GM23338 (cell line): Measurements from ENCODE around the gene CTDSP1. TPM values are rescaled to one million over a fixed set of nuclear protein-coding genes. Genes with fewer than 3 reads are reported as not detected.

Source experiments
- ATAC-seq: fragments of 200-7000 bp; cut with Tn5 transposase; 3 replicates; pipeline ENCODE4 v1.9.1; 2020
- DNase-seq: peaks from one replicate; pipeline ENCODE4 v3.0.0-alpha.2; 2015; ENCODE audit warnings: low spot score
- H2AFZ ChIP-seq: fragments of 200-600 bp; sonication (generic); 2 replicates; pipeline ENCODE4 v1.8.0; 2016; ENCODE audit warnings: antibody characterized with exemption, mild to moderate bottlenecking, moderate library complexity
- H3F3A ChIP-seq: fragments of 200-600 bp; sonication (generic); replicated peaks from 2 replicates; pipeline ENCODE4 v1.8.0; 2017; ENCODE audit warnings: antibody characterized with exemption, mixed run types, low read depth
- H3K27ac ChIP-seq: fragments of 200-600 bp; sonication (generic); 2 replicates; pipeline ENCODE4 v1.6.1; 2016; ENCODE audit warnings: low read depth
- H3K27me3 ChIP-seq: fragments of 200-600 bp; sonication (generic); 2 replicates; pipeline ENCODE4 v1.8.0; 2016; ENCODE audit warnings: mild to moderate bottlenecking, mixed run types, moderate library complexity; ENCODE audit not compliant: insufficient read depth
- H3K36me3 ChIP-seq: fragments of 200-600 bp; sonication (generic); 2 replicates; pipeline ENCODE4 v1.8.0; 2016; ENCODE audit warnings: mild to moderate bottlenecking; ENCODE audit not compliant: insufficient read depth
- H3K4me1 ChIP-seq: fragments of 200-600 bp; sonication (generic); 2 replicates; pipeline ENCODE4 v1.8.0; 2016; ENCODE audit warnings: mild to moderate bottlenecking, moderate library complexity; ENCODE audit not compliant: insufficient read depth
- H3K4me2 ChIP-seq: fragments of 200-600 bp; sonication (generic); 2 replicates; pipeline ENCODE4 v1.7.1; 2017; ENCODE audit warnings: mixed run types
- H3K4me3 ChIP-seq: fragments of 200-600 bp; sonication (generic); 2 replicates; pipeline ENCODE4 v1.6.1; 2016; ENCODE audit warnings: mixed run types
- H3K79me2 ChIP-seq: fragments of 200-600 bp; sonication (generic); replicated peaks from 2 replicates; pipeline ENCODE4 v1.8.0; 2017; ENCODE audit warnings: mild to moderate bottlenecking; ENCODE audit not compliant: insufficient read depth
- H3K9me2 ChIP-seq: fragments of 200-600 bp; sonication (generic); 2 replicates; pipeline ENCODE4 v1.8.0; 2017; ENCODE audit not compliant: insufficient read depth
- H4K20me1 ChIP-seq: fragments of 200-600 bp; sonication (generic); replicated peaks from 2 replicates; pipeline ENCODE4 v1.8.0; 2017; ENCODE audit warnings: mild to moderate bottlenecking; ENCODE audit not compliant: insufficient read depth
- H3K27ac Mint-ChIP-seq: 2 replicates; pipeline ENCODE4 v1.8.0; 2020; ENCODE audit warnings: inconsistent platforms, mild to moderate bottlenecking, moderate library complexity, mixed read lengths
- H3K27me3 Mint-ChIP-seq: 3 replicates; pipeline ENCODE4 v1.8.0; 2022; ENCODE audit warnings: low read depth, mild to moderate bottlenecking, moderate library complexity, mixed read lengths, inconsistent platforms; ENCODE audit not compliant: insufficient read depth, poor library complexity
- H3K36me3 Mint-ChIP-seq: 3 replicates; pipeline ENCODE4 v1.8.0; 2021; ENCODE audit warnings: low read depth, mild to moderate bottlenecking, inconsistent platforms, moderate library complexity, mixed read lengths
- H3K4me1 Mint-ChIP-seq: 3 replicates; pipeline ENCODE4 v1.8.0; 2020; ENCODE audit warnings: mild to moderate bottlenecking, inconsistent platforms, mixed read lengths
- H3K4me3 Mint-ChIP-seq: 3 replicates; pipeline ENCODE4 v1.8.0; 2021; ENCODE audit warnings: moderate library complexity, mild to moderate bottlenecking, inconsistent platforms, mixed read lengths
- H3K9me3 Mint-ChIP-seq: 3 replicates; pipeline ENCODE4 v1.8.0; 2020; ENCODE audit warnings: moderate library complexity, mild to moderate bottlenecking, inconsistent platforms, mixed read lengths
- CREB1 ChIP-seq: fragments of 250-450 bp; sonication (Bioruptor Pico); IDR thresholded peaks from 2 replicates; pipeline ENCODE4 v1.5.0; 2020; ENCODE audit warnings: low read depth, mild to moderate bottlenecking, moderate library complexity
- CTCF ChIP-seq, 2 experiments: fragments of 200-600 bp in 1 of 2; sonication (generic) in 1 of 2; conservative IDR thresholded peaks; 2 replicates each; pipeline versions ENCODE4 v1.5.1 to v1.6.1; 2016 to 2017; ENCODE audit warnings: antibody characterized with exemption in 2 of 2, low read depth in 2 of 2, mild to moderate bottlenecking in 2 of 2, moderate library complexity in 1 of 2
- EZH2 ChIP-seq: fragments of 200-600 bp; sonication (generic); IDR thresholded peaks from one replicate; pipeline ENCODE4 v1.8.0; 2017; ENCODE audit warnings: antibody characterized with exemption, mild to moderate bottlenecking, low read depth; ENCODE audit not compliant: unreplicated experiment
- EZH2phosphoT487 ChIP-seq: fragments of 200-600 bp; sonication (generic); IDR thresholded peaks from one replicate; pipeline ENCODE4 v1.8.1; 2018; ENCODE audit warnings: antibody characterized with exemption; ENCODE audit not compliant: unreplicated experiment
- JUNB ChIP-seq: IDR thresholded peaks from one replicate; pipeline ENCODE4 v1.6.1; 2016; ENCODE audit warnings: antibody characterized with exemption; ENCODE audit not compliant: unreplicated experiment
- POLR2AphosphoS5 ChIP-seq: IDR thresholded peaks from 2 replicates; pipeline ENCODE4 v1.6.1; 2016; ENCODE audit warnings: antibody characterized with exemption, low read depth
- REST ChIP-seq: IDR thresholded peaks from one replicate; pipeline ENCODE4 v1.6.1; 2018; ENCODE audit warnings: antibody characterized with exemption; ENCODE audit not compliant: unreplicated experiment
- STAT1 ChIP-seq: IDR thresholded peaks from one replicate; pipeline ENCODE4 v1.6.1; 2016; ENCODE audit warnings: antibody characterized with exemption; ENCODE audit not compliant: unreplicated experiment
- ZNF462 ChIP-seq: fragments of 250-450 bp; sonication (Bioruptor Pico); IDR thresholded peaks from 2 replicates; pipeline ENCODE4 v1.5.0; 2020; ENCODE audit warnings: mild to moderate bottlenecking, moderate library complexity
- polyA plus RNA-seq: library from polyadenylated mRNA; unstranded; fragments of >200 nt; fragmentation: Nextera tagmentation; extraction: Ambion mirVana; gene quantifications from 2 replicates; pipeline ENCODE4 v1.2.1, GENCODE V29; 2016
- total RNA-seq: library from RNA; depleted of rRNA; stranded (reverse); fragments of >200 nt; shearing (Covaris generic); gene quantifications from 2 replicates; pipeline ENCODE4 v1.2.3, GENCODE V29; 2014

CTDSP1 gene
- total and polyA plus RNA-seq, 2 experiments from 2014 or later: 6.7 to 21.8 TPM

- H3K27me3 ChIP-seq: no peaks in the 10 kb centered on the region
- ATAC-seq (peak; percentile 68), DNase-seq (peak; percentile 72)
- peaks cover 23% of the 10 kb centered on the region for H3K27me3 Mint-ChIP-seq
- no peaks in the 10 kb centered on the region for H4K20me1 ChIP-seq
- H3K79me2 ChIP-seq: no peaks in the 10 kb centered on the region
- H3K27ac ChIP-seq: no peak overlapping the region
- peaks cover 8% of the 10 kb centered on the region; the same call in 1 of the 2 replicates for H3F3A ChIP-seq
- H3K4me1 ChIP-seq: no peaks in the 10 kb centered on the region
- peak overlapping the region; percentile 77 for H3K4me3 Mint-ChIP-seq
- H3K36me3 Mint-ChIP-seq: no peaks in the 10 kb centered on the region
- TF ChIP-seq CTCF (conservative IDR thresholded peaks at IDR 0.05; ENCODE audit: low read depth in 2 of 2): peak in 1 of 2 experiments; percentile 29; a peak in 2 of 4 replicates
- no peak for TF ChIP-seq EZH2phosphoT487
- peak overlapping the region; percentile 97 for H2AFZ ChIP-seq
- H3K27ac Mint-ChIP-seq: no peak overlapping the region
- H3K4me1 Mint-ChIP-seq: peaks cover 4% of the 10 kb centered on the region; the same call in 2 of the 3 replicates
- H3K9me2 ChIP-seq: no peaks in the 10 kb centered on the region
- H3K4me3 ChIP-seq: peak overlapping the region; percentile 85
- no peaks in the 10 kb centered on the region for H3K9me3 Mint-ChIP-seq
- no peaks in the 10 kb centered on the region for H3K36me3 ChIP-seq
- H3K4me2 ChIP-seq: peak overlapping the region; percentile 96
Measured at GRCh38 chr2:218368621-218369153, 31.0 kb upstream of the CTDSP1 start.

- no peak overlapping the region for H3K27ac Mint-ChIP-seq
- Histone ChIP-seq H3K4me2 (peak overlapping the region; percentile 96; the same call in 1 of the 2 replicates), H3K27ac (no peak overlapping the region)
- TF ChIP-seq JUNB (no peak), EZH2 (no peak), POLR2AphosphoS5 (no peak), CREB1 (CRISPR knock-in tag) (no peak), ZNF462 (no peak), STAT1 (no peak), REST (no peak)
Measured at GRCh38 chr2:218369330-218369729, 30.3 kb upstream of the CTDSP1 start.

More at GRCh38 chr2:218369330-218369729, 30.3 kb upstream of the CTDSP1 start:
- no peak overlapping the region for H2AFZ ChIP-seq
- DNase-seq (no peak), ATAC-seq (no peak)
- H3K36me3 Mint-ChIP-seq: no peaks in the 10 kb centered on the region
- H3K9me2 ChIP-seq: no peaks in the 10 kb centered on the region
- no peak overlapping the region for H3K4me3 ChIP-seq
- H3K9me3 Mint-ChIP-seq: no peaks in the 10 kb centered on the region
- H3K27me3 ChIP-seq: no peaks in the 10 kb centered on the region
- H3K27me3 Mint-ChIP-seq: peaks cover 23% of the 10 kb centered on the region
- peaks cover 4% of the 10 kb centered on the region; the same call in 2 of the 3 replicates for H3K4me1 Mint-ChIP-seq
- H3K4me1 ChIP-seq: no peaks in the 10 kb centered on the region
- H3K79me2 ChIP-seq: no peaks in the 10 kb centered on the region
- H3K4me3 Mint-ChIP-seq: no peak overlapping the region
- peaks cover 8% of the 10 kb centered on the region; the same call in 1 of the 2 replicates for H3F3A ChIP-seq
- no peaks in the 10 kb centered on the region for H4K20me1 ChIP-seq
- no peaks in the 10 kb centered on the region for H3K36me3 ChIP-seq
